Neutrophil (primary cell): ENCODE measurements around the gene CHMP3.

Source experiments
- H3K27ac ChIP-seq: fragments of 200-600 bp; sonication (generic); 2 replicates; pipeline ENCODE4 v1.5.1; 2016; ENCODE audit warnings: mild to moderate bottlenecking, moderate library complexity
- H3K27me3 ChIP-seq: fragments of 200-600 bp; sonication (generic); 2 replicates; pipeline ENCODE4 v1.6.0; 2016; ENCODE audit warnings: mild to moderate bottlenecking
- H3K36me3 ChIP-seq: fragments of 200-600 bp; sonication (generic); 2 replicates; pipeline ENCODE4 v1.5.1; 2017
- H3K4me1 ChIP-seq, 2 experiments: fragments of 200-600 bp in 1 of 2; sonication (generic) in 1 of 2; 1 replicate in 1 of 2; 2 replicates in 1 of 2; pipeline versions ENCODE4 v1.5.1 to v1.6.1; 2013 to 2016; ENCODE audit warnings: low read depth in 1 of 2, low read length in 1 of 2, mild to moderate bottlenecking in 1 of 2, moderate library complexity in 1 of 2; ENCODE audit not compliant: control insufficient read depth in 1 of 2, insufficient read depth in 1 of 2
- H3K4me3 ChIP-seq, 2 experiments: fragments of 200-600 bp in 1 of 2; sonication (generic) in 1 of 2; 1 replicate in 1 of 2; 2 replicates in 1 of 2; pipeline ENCODE4 v1.5.1; 2013 to 2016; ENCODE audit warnings: low read depth in 1 of 2, low read length in 1 of 2, mild to moderate bottlenecking in 1 of 2, moderate library complexity in 1 of 2
- H3K9me3 ChIP-seq: fragments of 200-600 bp; sonication (generic); 2 replicates; pipeline ENCODE4 v1.5.1; 2016
- CTCF ChIP-seq: fragments of 200-600 bp; sonication (generic); IDR thresholded peaks from 2 replicates; pipeline ENCODE4 v1.5.1; 2016; ENCODE audit warnings: antibody characterized with exemption

Gene CHMP3

GRCh38 chr2:86487062-86487461 is 76.2 kb downstream of the CHMP3 start:
- no peak overlapping the region for H3K4me3 ChIP-seq
- no peaks in the 10 kb centered on the region for H3K27me3 ChIP-seq
- TF ChIP-seq CTCF: no peak
- peaks cover 99% of the 10 kb centered on the region for H3K36me3 ChIP-seq
- no peaks in the 10 kb centered on the region for H3K4me1 ChIP-seq
- H3K27ac ChIP-seq: no peak overlapping the region
- no peaks in the 10 kb centered on the region for H3K9me3 ChIP-seq

GRCh38 chr2:86485802-86486201 is 77.4 kb downstream of the CHMP3 start:
- H3K9me3 ChIP-seq: no peaks in the 10 kb centered on the region
- no peaks in the 10 kb centered on the region for H3K27me3 ChIP-seq
- H3K4me1 ChIP-seq: no peaks in the 10 kb centered on the region
- H3K36me3 ChIP-seq: peaks cover 99% of the 10 kb centered on the region
- no peak overlapping the region for H3K27ac ChIP-seq
- TF ChIP-seq CTCF: no peak
- no peak overlapping the region for H3K4me3 ChIP-seq

GRCh38 chr2:86485103-86485502 is 78.1 kb downstream of the CHMP3 start:
- no peak for TF ChIP-seq CTCF
- H3K27me3 ChIP-seq: no peaks in the 10 kb centered on the region
- H3K36me3 ChIP-seq: peaks cover 99% of the 10 kb centered on the region
- H3K4me3 ChIP-seq: no peak overlapping the region
- H3K27ac ChIP-seq: peak overlapping the region; percentile 3
- H3K9me3 ChIP-seq: no peaks in the 10 kb centered on the region
- H3K4me1 ChIP-seq: no peaks in the 10 kb centered on the region

GRCh38 chr2:86484385-86484784 is 78.9 kb downstream of the CHMP3 start:
- Histone ChIP-seq H3K9me3 (no peaks in the 10 kb centered on the region), H3K27ac (no peak overlapping the region), H3K4me1 (no peaks in the 10 kb centered on the region), H3K36me3 (peaks cover 99% of the 10 kb centered on the region), H3K4me3 (no peak overlapping the region), H3K27me3 (no peaks in the 10 kb centered on the region)
- TF ChIP-seq CTCF: no peak

GRCh38 chr2:86482034-86482433 is 81.2 kb downstream of the CHMP3 start:
- Histone ChIP-seq H3K4me3 (no peak overlapping the region), H3K27ac (no peak overlapping the region), H3K4me1 (no peaks in the 10 kb centered on the region), H3K9me3 (no peaks in the 10 kb centered on the region), H3K27me3 (no peaks in the 10 kb centered on the region), H3K36me3 (peaks cover 100% of the 10 kb centered on the region)
- TF ChIP-seq CTCF: no peak

- H3K36me3 ChIP-seq: peaks cover 100% of the 10 kb centered on the region
- H3K27ac ChIP-seq: no peak overlapping the region
- H3K27me3 ChIP-seq: no peaks in the 10 kb centered on the region
- TF ChIP-seq CTCF: no peak
- no peaks in the 10 kb centered on the region for H3K9me3 ChIP-seq
- H3K4me1 ChIP-seq: peaks cover 0 to 5% of the 10 kb centered on the region in 2 experiments
- no peak overlapping the region for H3K4me3 ChIP-seq
Measured at GRCh38 chr2:86480105-86480504, 83.1 kb downstream of the CHMP3 start.
